Adipose tissue (tissue), 3 donors: ENCODE measurements around the gene TMBIM6. TPM values are rescaled to one million over a fixed set of nuclear protein-coding genes. Genes with fewer than 3 reads are reported as not detected.
"Not testable (repeated sequence)": the region's sequence is repeated elsewhere in the genome, so short reads cannot be mapped to it uniquely, and the experiment has no call there.

Experiments used
- H3K27ac ChIP-seq: one replicate; pipeline ENCODE4 v1.5.1; 2013; ENCODE audit warnings: low read depth, low read length
- WGBS, 3 donors: extraction: QIAGEN DNeasy Blood & Tissue Kit; methylation state at CpG; one replicate each; pipeline ENCODE4 v1.1.7; 2013; 5-methylcytosine and 5-hydroxymethylcytosine counted together
- polyA plus RNA-seq, 3 donors: library from polyadenylated mRNA; stranded (reverse); fragments of 200-250 nt; gene quantifications; one replicate each; pipeline ENCODE4 v1.2.3, GENCODE V29; 2013
- donor health status: healthy with polysubstance abuse.
- donor health status: Bipolar disorder and iron deficiency.
- donor health status: healthy.

TMBIM6 gene
- polyA plus RNA-seq, 3 donors = 120 to 351 (median 210) TPM

DNA sequence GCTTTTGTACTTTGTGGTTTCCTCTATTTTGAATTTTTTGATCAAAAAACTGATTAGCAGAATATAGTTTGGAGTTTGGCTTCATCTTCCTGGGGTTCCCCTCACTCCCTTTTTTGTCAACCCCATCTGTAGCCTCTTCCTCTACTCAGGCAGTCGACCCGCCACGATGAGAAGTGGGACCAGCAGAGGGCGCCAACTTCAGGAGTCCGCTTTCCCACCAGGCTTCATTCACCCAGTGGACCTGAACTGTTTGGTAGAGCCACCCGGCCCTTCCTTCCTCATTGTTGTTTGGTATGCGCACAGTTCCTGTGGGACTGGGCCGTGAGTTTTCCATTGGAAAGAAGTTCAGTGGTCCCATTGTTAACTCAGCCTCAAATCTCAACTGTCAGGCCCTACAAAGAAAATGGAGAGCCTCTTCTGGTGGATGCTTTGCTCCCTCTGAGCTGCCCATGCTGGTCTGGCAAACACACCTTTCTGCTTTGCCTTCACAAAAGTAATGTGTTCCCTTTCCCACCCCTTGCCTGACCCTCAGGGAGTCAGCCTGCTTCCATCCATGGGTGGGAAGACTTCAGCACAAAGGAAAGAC is 21.7 kb downstream of the TMBIM6 start:
- no peak overlapping the region for H3K27ac ChIP-seq
- WGBS, 3 donors = 13 to 30% (median 19%) methylated on average over 8 of the region's 8 CpGs

DNA sequence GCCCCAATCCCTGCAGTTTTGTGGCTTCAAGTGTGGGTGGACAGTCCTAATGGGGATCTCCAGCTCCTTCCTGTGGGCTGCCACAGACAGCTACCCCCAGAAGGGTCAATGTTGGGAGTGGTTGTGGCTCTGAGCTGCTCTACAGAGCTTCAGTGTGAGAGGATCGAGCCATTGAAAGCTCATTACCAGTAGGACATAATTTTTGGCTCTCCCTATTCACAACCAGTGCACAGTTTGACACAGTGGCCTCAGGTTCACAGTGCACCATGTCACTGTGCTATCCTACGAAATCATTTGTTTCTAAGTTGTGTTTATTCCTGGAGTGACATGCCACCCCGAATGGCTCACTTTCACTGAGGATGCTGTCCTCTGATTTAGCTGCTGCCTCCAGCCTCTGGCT is 22.8 kb downstream of the TMBIM6 start:
- 64 to 80% (median 65%) methylated on average over 3 of the region's 3 CpGs for WGBS, 3 donors
- H3K27ac ChIP-seq = no peak overlapping the region

GRCh38 chr12:49766115-49766455 is 24.7 kb downstream of the TMBIM6 start:
- no peak overlapping the region for H3K27ac ChIP-seq
- 81 to 90% (median 85%) methylated on average over 8 of the region's 8 CpGs for WGBS, 3 donors

DNA sequence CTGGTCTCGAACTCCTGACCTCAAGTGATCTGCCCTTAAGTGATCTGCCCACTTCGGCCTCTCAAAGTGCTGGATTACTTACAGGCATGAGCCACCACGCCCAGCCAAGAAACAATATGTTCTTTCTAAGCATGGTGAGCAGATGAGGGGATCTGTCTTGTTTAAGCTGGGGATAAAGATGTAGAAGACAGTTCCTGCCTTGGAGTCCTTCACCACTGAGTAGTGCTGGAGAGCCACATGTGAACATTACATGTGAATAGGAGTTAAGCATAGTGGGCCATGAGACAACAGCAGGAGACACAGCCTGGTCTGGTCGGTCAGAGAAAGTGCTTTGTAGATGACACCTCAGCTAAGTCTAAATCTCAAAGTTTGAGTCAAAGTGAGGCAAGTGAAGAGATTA is 26.0 kb downstream of the TMBIM6 start:
- 75 to 83% (median 77%) methylated on average over 4 of the region's 4 CpGs for WGBS, 3 donors
- H3K27ac ChIP-seq = no peak overlapping the region

DNA sequence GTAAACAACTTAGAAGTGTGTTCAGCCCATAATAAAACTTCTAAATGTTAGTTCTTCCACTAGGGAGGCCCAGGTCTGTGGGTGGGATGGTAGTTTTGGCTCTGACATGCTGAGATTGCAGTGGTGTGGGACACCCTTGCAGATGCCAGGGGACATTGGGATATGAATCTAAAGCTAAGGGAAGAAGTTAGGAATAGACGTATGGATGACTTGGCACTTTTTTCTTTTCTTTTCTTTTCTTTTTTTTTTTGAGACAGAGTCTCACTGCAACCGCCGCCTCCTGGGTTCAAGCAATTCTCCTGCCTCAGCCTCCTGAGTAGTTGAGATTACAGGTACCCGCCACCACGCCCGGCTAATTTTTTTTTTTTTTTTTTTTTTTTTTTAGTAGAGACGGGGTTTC is 31.7 kb downstream of the TMBIM6 start:
- H3K27ac ChIP-seq = not testable (repeated sequence)
- 78 to 85% (median 83%) methylated on average over 6 to 7 of the region's 7 CpGs for WGBS, 3 donors

DNA sequence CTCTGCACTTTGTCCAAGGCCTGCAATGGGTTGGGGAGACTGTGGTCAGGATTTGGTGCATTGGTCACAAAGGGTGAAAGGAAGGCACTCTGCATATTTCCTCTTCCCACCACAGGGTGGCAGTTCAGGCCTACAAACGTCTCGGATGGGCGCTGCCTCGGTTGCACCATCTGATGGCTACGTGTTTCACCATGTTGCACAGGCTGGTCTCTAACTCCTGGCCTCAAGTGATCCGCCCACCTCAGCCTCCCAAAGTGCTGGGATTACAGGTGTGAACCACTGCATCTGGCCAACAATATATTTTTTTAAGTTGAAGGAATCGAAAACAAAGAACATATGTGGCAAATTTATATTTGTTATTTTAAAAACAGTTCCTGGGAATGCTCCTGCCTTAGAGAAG is 35.1 kb downstream of the TMBIM6 start:
- 13 to 15% (median 14%) methylated on average over 7 of the region's 7 CpGs for WGBS, 3 donors
- no peak overlapping the region for H3K27ac ChIP-seq

GRCh38 chr12:49776858-49777257 is 35.5 kb downstream of the TMBIM6 start:
- 66 to 83% (median 71%) methylated on average over 5 of the region's 5 CpGs for WGBS, 3 donors
- H3K27ac ChIP-seq = no peak overlapping the region

GRCh38 chr12:49777341-49777740 is 36.0 kb downstream of the TMBIM6 start:
- H3K27ac ChIP-seq = no peak overlapping the region
- 83 to 94% (median 90%) methylated on average over 3 of the region's 3 CpGs for WGBS, 3 donors

DNA sequence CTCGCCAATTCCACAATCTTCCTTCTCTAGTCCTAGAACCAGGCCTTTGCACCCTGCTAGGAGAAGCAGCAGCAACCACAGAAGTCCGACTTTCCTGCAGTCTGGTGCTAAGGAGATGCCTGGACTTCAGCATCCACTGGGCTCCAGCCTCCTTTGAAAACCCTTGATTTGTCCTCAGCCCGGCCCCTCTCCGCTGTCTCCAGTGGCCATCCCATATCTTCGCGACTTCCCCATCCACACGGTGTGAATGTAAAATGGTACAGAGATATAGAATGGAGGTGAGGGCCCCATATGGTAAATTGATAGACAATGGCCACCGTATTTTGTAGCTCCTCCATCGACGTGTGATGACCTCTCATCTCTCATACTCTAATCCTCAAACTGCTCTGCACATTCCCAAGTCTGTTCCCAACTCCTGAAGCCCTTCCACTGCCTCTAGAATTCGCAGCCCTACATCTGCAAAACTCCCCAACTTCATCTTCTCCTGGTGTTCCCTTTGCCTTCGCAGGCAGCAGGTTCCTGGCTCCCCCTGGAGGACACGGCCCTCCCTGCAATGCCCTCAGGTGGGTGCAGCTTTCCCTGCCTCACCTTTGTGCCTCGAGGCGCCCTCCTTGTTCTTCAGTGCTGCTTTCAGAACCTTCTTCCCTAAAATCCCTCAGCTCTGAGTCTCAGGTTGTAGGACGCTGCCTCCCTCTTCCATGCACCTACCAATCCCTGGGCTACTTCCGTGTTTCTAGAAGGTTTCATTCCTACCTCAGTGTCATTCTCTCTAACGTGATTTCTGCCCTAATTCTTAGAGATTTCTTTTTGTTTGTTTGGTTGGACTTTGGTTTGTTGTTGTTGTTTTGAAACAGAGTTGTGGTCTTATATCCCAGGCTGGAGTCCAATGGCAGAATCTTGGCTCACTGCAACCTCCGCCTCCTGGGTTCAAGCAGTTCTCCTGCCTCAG is 36.7 kb downstream of the TMBIM6 start:
- WGBS, 3 donors = 50 to 56% (median 51%) methylated on average over 19 of the region's 19 CpGs
- no peak overlapping the region for H3K27ac ChIP-seq

- WGBS, 3 donors = 68 to 84% (median 84%) methylated on average over 2 of the region's 2 CpGs
- no peak overlapping the region for H3K27ac ChIP-seq
Measured at GRCh38 chr12:49779581-49779980, 38.2 kb downstream of the TMBIM6 start.

GRCh38 chr12:49780914-49781313 is 39.6 kb downstream of the TMBIM6 start:
- 82 to 91% (median 87%) methylated on average over 6 of the region's 6 CpGs for WGBS, 3 donors

GRCh38 chr12:49783917-49784676 is 42.7 kb downstream of the TMBIM6 start:
- 29 to 61% (median 34%) methylated on average over 7 of the region's 7 CpGs for WGBS, 3 donors
- no peak overlapping the region for H3K27ac ChIP-seq

More at GRCh38 chr12:49780914-49781313, 39.6 kb downstream of the TMBIM6 start:
- not testable (repeated sequence) for H3K27ac ChIP-seq

DNA sequence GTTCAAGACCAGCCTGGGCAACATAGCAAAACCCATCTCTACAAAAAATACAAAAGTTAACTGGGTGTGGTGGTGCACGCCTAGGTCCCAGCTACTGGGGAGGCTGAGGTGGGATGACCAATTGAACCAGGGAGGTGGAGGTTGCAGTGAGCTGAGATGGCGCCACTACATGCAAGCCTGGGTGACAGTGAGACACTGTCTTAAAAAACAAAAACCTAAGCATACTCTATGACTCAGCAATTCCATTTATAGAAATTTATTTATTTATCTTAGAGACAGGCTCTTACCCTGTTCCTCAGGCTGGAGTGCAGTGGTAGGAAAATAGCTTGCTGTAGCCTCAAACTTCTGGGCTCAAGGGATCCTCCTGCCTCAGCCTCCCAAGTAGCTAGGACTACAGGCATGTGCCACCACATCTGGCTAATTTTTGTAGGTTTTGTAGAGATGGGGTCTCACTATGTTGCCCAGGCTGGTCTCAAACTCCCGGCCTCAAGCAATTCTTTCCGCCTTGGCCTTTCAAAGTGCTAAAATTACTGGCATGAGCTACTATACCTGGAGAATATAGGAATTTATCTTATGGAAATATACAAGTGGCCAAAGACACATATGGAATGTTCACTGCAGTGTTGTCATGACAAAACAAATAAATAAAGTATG is 43.5 kb downstream of the TMBIM6 start:
- H3K27ac ChIP-seq = no peak overlapping the region
- 80 to 95% (median 93%) methylated on average over 4 of the region's 4 CpGs for WGBS, 3 donors

DNA sequence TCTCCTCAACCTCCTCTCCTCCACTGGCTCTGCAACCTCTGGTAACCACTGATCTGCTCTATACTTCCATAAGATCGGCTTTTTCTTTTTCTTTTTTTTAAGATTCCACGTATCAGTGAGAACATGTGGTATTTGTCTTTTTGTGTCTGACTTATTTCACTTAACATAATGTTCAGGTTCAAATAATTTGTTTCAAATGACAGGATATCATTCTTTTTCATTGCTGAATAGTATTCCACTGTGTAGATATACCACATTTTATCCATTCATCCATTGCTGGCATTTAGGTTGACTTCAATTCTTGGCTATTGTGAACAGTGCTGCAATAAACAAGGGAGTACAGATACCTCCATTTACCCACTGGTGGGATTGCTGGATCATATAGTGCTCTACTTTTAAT is 46.3 kb downstream of the TMBIM6 start:
- no peak overlapping the region for H3K27ac ChIP-seq
- WGBS, 3 donors = 94 to 100% (median 95%) methylated on average over 2 of the region's 2 CpGs

GRCh38 chr12:49789992-49790391 is 48.6 kb downstream of the TMBIM6 start:
- no peak overlapping the region for H3K27ac ChIP-seq
- WGBS, 3 donors = 70 to 80% (median 77%) methylated on average over 3 of the region's 3 CpGs

- 74 to 86% (median 77%) methylated on average over 22 of the region's 22 CpGs for WGBS, 3 donors
- no peak overlapping the region for H3K27ac ChIP-seq
Measured at GRCh38 chr12:49790741-49791555, 49.6 kb downstream of the TMBIM6 start.

GRCh38 chr12:49791700-49792099 is 50.3 kb downstream of the TMBIM6 start:
- H3K27ac ChIP-seq = no peak overlapping the region
- 90 to 98% (median 91%) methylated on average over 23 of the region's 23 CpGs for WGBS, 3 donors
